HepG2 (cell line): ENCODE data around the gene ARSB. TPM values are rescaled to one million over a fixed set of nuclear protein-coding genes. Genes with fewer than 3 reads are reported as not detected.

Experiments used
- ATAC-seq: fragments of 200-7000 bp; cut with Tn5 transposase; 3 replicates; pipeline ENCODE4 v1.9.1; 2020; ENCODE audit warnings: mild to moderate bottlenecking, moderate library complexity
- BruUV-seq: library from RNA; stranded (reverse); fragments of 400-500 nt; replicated peaks from 2 replicates; lab custom pipeline; 2021; lab: Mats Ljungman, UMichigan
- CTCF ChIA-PET: fragments of 300-600 bp; formaldehyde crosslinking; extraction: SDS; loops from one replicate; lab custom pipeline; 2021; ENCODE audit warnings: low total read pairs, inconsistent platforms, low intra/inter-chr PET ratio; lab: Yijun Ruan, JAX
- POLR2A ChIA-PET: fragments of 350-600 bp; sonication (Branson Sonifier 250); formaldehyde crosslinking; loops from one replicate; lab custom pipeline; 2020; ENCODE audit warnings: antibody characterized with exemption, inconsistent platforms; lab: Yijun Ruan, JAX
- DNase-seq: peaks from one replicate; pipeline ENCODE4 v3.0.0-alpha.2; 2015; ENCODE audit warnings: low spot score
- FAIRE-seq: peaks from 3 replicates; lab custom pipeline; 2011; peaks lifted over from hg19 to GRCh38; lab: Jason Lieb, UNC
- H2AFZ ChIP-seq: one replicate; pipeline ENCODE4 v1.6.1; 2011; ENCODE audit warnings: low read length, inconsistent platforms
- H3K27ac ChIP-seq: fragments of 300-600 bp; 3 replicates; pipeline ENCODE4 v1.8.0; 2011; ENCODE audit warnings: mixed run types, mild to moderate bottlenecking, mixed read lengths, low read length, inconsistent platforms; ENCODE audit not compliant: insufficient read depth; ENCODE audit errors: extremely low read length
- H3K27me3 ChIP-seq, 2 experiments: fragments of 200-600 bp in 1 of 2; 2 replicates in 1 of 2; 3 replicates in 1 of 2; pipeline versions ENCODE4 v1.6.0 to v1.8.0; 2011; ENCODE audit warnings: low read length in 2 of 2, mild to moderate bottlenecking in 2 of 2, moderate library complexity in 2 of 2, inconsistent platforms in 1 of 2; ENCODE audit not compliant: insufficient read depth in 2 of 2, control insufficient read depth in 1 of 2
- H3K36me3 ChIP-seq, 2 experiments: fragments of 200-600 bp in 1 of 2; replicated peaks in 1 of 2; 2 replicates in 1 of 2; 3 replicates in 1 of 2; pipeline versions ENCODE4 v1.5.1 to v1.8.0; 2011; ENCODE audit warnings: low read length in 2 of 2, inconsistent platforms in 1 of 2; ENCODE audit not compliant: insufficient read depth in 2 of 2, control insufficient read depth in 1 of 2
- H3K4me1 ChIP-seq: 2 replicates; pipeline ENCODE4 v1.5.1; 2012; ENCODE audit warnings: low read length, inconsistent platforms; ENCODE audit not compliant: insufficient read depth
- H3K4me2 ChIP-seq: 2 replicates; pipeline ENCODE4 v1.6.0; 2011; ENCODE audit warnings: low read depth, low read length, inconsistent platforms
- H3K4me3 ChIP-seq, 3 experiments: fragments of 200-600 bp in 1 of 3; sonication (generic), shearing (Covaris generic) in 1 of 3; replicated peaks in 1 of 3; 2 replicates each; pipeline ENCODE4 v1.5.1; 2011 to 2016; ENCODE audit warnings: low read length in 3 of 3, inconsistent platforms in 2 of 3, low read depth in 2 of 3, mild to moderate bottlenecking in 2 of 3, control low read depth in 1 of 3, mixed read lengths in 1 of 3; ENCODE audit not compliant: insufficient read depth in 1 of 3
- H3K79me2 ChIP-seq: one replicate; pipeline ENCODE4 v1.6.1; 2011; ENCODE audit warnings: low read length, inconsistent platforms; ENCODE audit not compliant: insufficient read depth
- H3K9ac ChIP-seq: 2 replicates; pipeline ENCODE4 v1.6.0; 2011; ENCODE audit warnings: mild to moderate bottlenecking, low read depth, low read length, inconsistent platforms; ENCODE audit not compliant: insufficient read depth
- H3K9me3 ChIP-seq: 2 replicates; pipeline ENCODE4 v1.5.1; 2012; ENCODE audit warnings: mild to moderate bottlenecking, low read length
- H4K20me1 ChIP-seq: 2 replicates; pipeline ENCODE4 v1.6.0; 2011; ENCODE audit warnings: inconsistent platforms, mild to moderate bottlenecking, low read length, moderate library complexity; ENCODE audit not compliant: insufficient read depth
- JUNB ChIP-seq: sonication (generic); formaldehyde crosslinking; IDR thresholded peaks from 2 replicates; pipeline ENCODE4 v1.8.0; 2022; ENCODE audit warnings: missing genetic modification reagents, mild to moderate bottlenecking, borderline replicate concordance
- MEIS1 ChIP-seq: sonication (generic); formaldehyde crosslinking; IDR thresholded peaks from 2 replicates; pipeline ENCODE4 v1.9.0; 2021; ENCODE audit warnings: mild to moderate bottlenecking, missing genetic modification reagents, moderate library complexity, borderline replicate concordance
- ONECUT2 ChIP-seq: sonication (generic); formaldehyde crosslinking; IDR thresholded peaks from 2 replicates; pipeline ENCODE4 v1.4.0; 2020; ENCODE audit warnings: missing genetic modification reagents
- POGZ ChIP-seq: sonication (generic); formaldehyde crosslinking; IDR thresholded peaks from 2 replicates; pipeline ENCODE4 v1.4.0; 2020; ENCODE audit warnings: mild to moderate bottlenecking, missing genetic modification reagents
- PRMT3 ChIP-seq: sonication (generic); formaldehyde crosslinking; IDR thresholded peaks from 2 replicates; pipeline ENCODE4 v1.8.1; 2022; ENCODE audit warnings: low read depth, mild to moderate bottlenecking, moderate library complexity, missing genetic modification reagents, borderline replicate concordance
- SP5 ChIP-seq: IDR thresholded peaks from 2 replicates; pipeline ENCODE4 v1.6.1; 2016; ENCODE audit warnings: low read depth, borderline replicate concordance
- TEF ChIP-seq: sonication (generic); formaldehyde crosslinking; IDR thresholded peaks from 2 replicates; pipeline ENCODE4 v1.5.0; 2020; ENCODE audit warnings: missing genetic modification reagents
- TGIF2 ChIP-seq: IDR thresholded peaks from 2 replicates; pipeline ENCODE4 v1.6.1; 2016; ENCODE audit warnings: control low read depth, missing compliant biosample characterization
- ZNF101 ChIP-seq: sonication (generic); formaldehyde crosslinking; IDR thresholded peaks from 2 replicates; pipeline ENCODE4 v1.4.0; 2020; ENCODE audit warnings: mild to moderate bottlenecking, low read depth, missing genetic modification reagents, borderline replicate concordance
- ZNF30 ChIP-seq: sonication (generic); formaldehyde crosslinking; IDR thresholded peaks from 2 replicates; pipeline ENCODE4 v1.5.0; 2020; ENCODE audit warnings: mild to moderate bottlenecking, missing genetic modification reagents
- ZNF33B ChIP-seq: sonication (generic); formaldehyde crosslinking; IDR thresholded peaks from 2 replicates; pipeline ENCODE4 v1.5.1; 2020; ENCODE audit warnings: mild to moderate bottlenecking, missing genetic modification reagents
- ZNF451 ChIP-seq: sonication (generic); formaldehyde crosslinking; IDR thresholded peaks from 2 replicates; pipeline ENCODE4 v1.5.0; 2020; ENCODE audit warnings: mild to moderate bottlenecking, missing genetic modification reagents
- ZNF512B ChIP-seq: sonication (generic); formaldehyde crosslinking; IDR thresholded peaks from 2 replicates; pipeline ENCODE4 v1.5.1; 2020; ENCODE audit warnings: missing genetic modification reagents, mild to moderate bottlenecking, borderline replicate concordance
- ZNF703 ChIP-seq: sonication (generic); formaldehyde crosslinking; IDR thresholded peaks from 2 replicates; pipeline ENCODE4 v1.5.1; 2020; ENCODE audit warnings: missing genetic modification reagents, mild to moderate bottlenecking, moderate library complexity, borderline replicate concordance
- ZSCAN20 ChIP-seq: sonication (generic); formaldehyde crosslinking; IDR thresholded peaks from 2 replicates; pipeline ENCODE4 v1.4.0; 2020; ENCODE audit warnings: missing genetic modification reagents, mild to moderate bottlenecking, borderline replicate concordance
- WGBS: methylation state at CpG from one replicate; pipeline ENCODE4 v1.1.6; 2017; ENCODE audit warnings: low lambda C conversion rate; 5-methylcytosine and 5-hydroxymethylcytosine counted together
- in situ Hi-C: cut with HindIII; loops from 2 replicates; pipeline ENCODE4 v1.10.0; 2017; ENCODE audit warnings: low pct_unique_long_range_greater_than_20kb; ENCODE audit not compliant: extremely low pct_ligation_motif_present
- intact Hi-C: fragments of 100-400 bp; cut with micrococcal nuclease; formaldehyde crosslinking; loops from one replicate; pipeline ENCODE4 v1.10.0; 2022; ENCODE audit not compliant: unreplicated experiment
- polyA plus RNA-seq, 8 experiments: library from polyadenylated mRNA; depleted of rRNA in 3 of 8; stranded (reverse) in 7 of 8; unstranded in 1 of 8; fragments of >200 nt; fragmentation: Illumina TruSeq in 4 of 8; extraction: Trizol in 4 of 8; gene quantifications; 2 replicates each; pipeline versions ENCODE4 v1.2.1 to v1.2.3, GENCODE V29; 2011 to 2016; ENCODE audit warnings: low read depth in 4 of 8, missing spikeins in 1 of 8, mixed read lengths in 1 of 8; ENCODE audit not compliant: insufficient read depth in 1 of 8
- total RNA-seq, 5 experiments: library from RNA; depleted of rRNA; stranded (reverse); fragments of >200 nt; fragmentation: Illumina TruSeq; extraction: Trizol; gene quantifications; 2 replicates each; pipeline ENCODE4 v1.2.3, GENCODE V29; 2016; ENCODE audit warnings: low read depth in 1 of 5

The ARSB gene
- total and polyA plus RNA-seq, 2 of the 13 experiments (the other 11 are each of a cell fraction or from before 2014, with no cell fraction given), result 52.6 to 66.4 TPM

GRCh38 chr5:78907255-78907891 lies 77.7 kb downstream of the ARSB start:
- Histone ChIP-seq H3K27ac (no peak overlapping the region), H3K4me1 (peaks cover 23% of the 10 kb centered on the region), H3K9me3 (no peaks in the 10 kb centered on the region), H3K9ac (no peak overlapping the region), H4K20me1 (no peaks in the 10 kb centered on the region), H3K79me2 (no peaks in the 10 kb centered on the region), H3K4me2 (no peak overlapping the region), H2AFZ (no peak overlapping the region), H3K4me3 (no peak overlapping the region), H3K27me3 (no peaks in the 10 kb centered on the region), H3K36me3 (peaks cover 6 to 29% of the 10 kb centered on the region in 2 experiments; a peak in 4 of 5 replicates)
- ChIA-PET POLR2A (no interaction called here), CTCF (no interaction called here)
- DNase-seq, result no peak
- no peak for FAIRE-seq
- no TSS peak for BruUV-seq
- intact Hi-C loops (no loop called here), in situ Hi-C loops (no loop called here)
- no peak for ATAC-seq
- WGBS, result 92% methylated on average over 11 of the region's 11 CpGs
- no peak for TF ChIP-seq ZNF451
- TF ChIP-seq ZNF30 (CRISPR knock-in tag), result no peak
- TF ChIP-seq ZNF703, result no peak
- no peak for TF ChIP-seq ZNF33B (CRISPR knock-in tag)
- TF ChIP-seq JUNB (CRISPR knock-in tag), result no peak
- TF ChIP-seq ZNF512B (CRISPR knock-in tag), result no peak
- TF ChIP-seq POGZ, result no peak
- no peak for TF ChIP-seq SP5 (CRISPR knock-in tag)
- TF ChIP-seq ONECUT2 (CRISPR knock-in tag), result no peak
- TF ChIP-seq MEIS1 (CRISPR knock-in tag), result no peak
- no peak for TF ChIP-seq TEF
- TF ChIP-seq ZNF101 (CRISPR knock-in tag), result no peak
- TF ChIP-seq TGIF2 (CRISPR knock-in tag), result no peak
- TF ChIP-seq ZSCAN20 (CRISPR knock-in tag), result no peak
- TF ChIP-seq PRMT3 (CRISPR knock-in tag), result no peak
